Esophagus (tissue), 2 donors: ENCODE measurements around the gene IGLL1. TPM values are rescaled to one million over a fixed set of nuclear protein-coding genes. Genes with fewer than 3 reads are reported as not detected.

Experiments used
- H3K27ac ChIP-seq, 2 donors: one replicate each; pipeline ENCODE4 v1.5.1; 2013; ENCODE audit warnings: low read depth in 2 of 2, mild to moderate bottlenecking in 2 of 2, inconsistent platforms in 1 of 2, low read length in 1 of 2, moderate library complexity in 1 of 2
- H3K27me3 ChIP-seq, 2 donors: one replicate each; pipeline ENCODE4 v1.6.1; 2013; ENCODE audit warnings: low read length in 2 of 2, control low read depth in 1 of 2, mild to moderate bottlenecking in 1 of 2; ENCODE audit not compliant: insufficient read depth in 2 of 2, control insufficient read depth in 1 of 2
- H3K36me3 ChIP-seq, 2 donors: one replicate each; pipeline ENCODE4 v1.6.1; 2013; ENCODE audit warnings: low read length in 1 of 2; ENCODE audit not compliant: control insufficient read depth in 2 of 2, insufficient read depth in 2 of 2
- H3K4me1 ChIP-seq, 2 donors: one replicate each; pipeline ENCODE4 v1.6.1; 2013; ENCODE audit warnings: low read length in 1 of 2; ENCODE audit not compliant: control insufficient read depth in 2 of 2, insufficient read depth in 2 of 2
- H3K4me3 ChIP-seq, 2 donors: one replicate each; pipeline ENCODE4 v1.5.1; 2013; ENCODE audit warnings: low read length in 2 of 2, mild to moderate bottlenecking in 2 of 2, low read depth in 1 of 2, moderate library complexity in 1 of 2
- H3K9me3 ChIP-seq, 2 donors: one replicate each; pipeline ENCODE4 v1.6.1; 2013; ENCODE audit warnings: mild to moderate bottlenecking in 2 of 2, low read depth in 1 of 2, low read length in 1 of 2, moderate library complexity in 1 of 2; ENCODE audit not compliant: control insufficient read depth in 2 of 2, insufficient read depth in 1 of 2
- WGBS, 2 donors: extraction: QIAGEN DNeasy Blood & Tissue Kit; methylation state at CpG; one replicate each; pipeline ENCODE4 v1.1.7; 2013; 5-methylcytosine and 5-hydroxymethylcytosine counted together
- polyA plus RNA-seq, 2 donors: library from polyadenylated mRNA; stranded (reverse); fragments of 200-250 nt; gene quantifications; one replicate each; pipeline ENCODE4 v1.2.3, GENCODE V29; 2013
- donor health status: healthy with polysubstance abuse.
- donor health status: Bipolar disorder and iron deficiency.

The IGLL1 gene
- polyA plus RNA-seq, 2 donors: not detected

GRCh38 chr22:23532731-23533130 is 47.4 kb downstream of the IGLL1 start:
- Histone ChIP-seq H3K4me1 (no peaks in the 10 kb centered on the region), H3K4me3 (no peak overlapping the region), H3K36me3 (no peaks in the 10 kb centered on the region), H3K9me3 (no peaks in the 10 kb centered on the region), H3K27me3 (no peaks in the 10 kb centered on the region), H3K27ac (no peak overlapping the region)
- WGBS, 2 donors: 78 to 79% methylated on average over 5 of the region's 5 CpGs

GRCh38 chr22:23531966-23532705 is 48.0 kb downstream of the IGLL1 start:
- no peaks in the 10 kb centered on the region for H3K4me1 ChIP-seq
- H3K4me3 ChIP-seq: no peak overlapping the region
- no peaks in the 10 kb centered on the region for H3K36me3 ChIP-seq
- H3K27me3 ChIP-seq: no peaks in the 10 kb centered on the region
- WGBS, 2 donors: 79 to 83% methylated on average over 13 of the region's 13 CpGs
- H3K27ac ChIP-seq: no peak overlapping the region
- no peaks in the 10 kb centered on the region for H3K9me3 ChIP-seq

GRCh38 chr22:23531283-23531956 is 48.7 kb downstream of the IGLL1 start:
- WGBS, 2 donors: 88 to 92% methylated on average over 24 of the region's 24 CpGs

GRCh38 chr22:23530766-23531282 is 49.3 kb downstream of the IGLL1 start:
- WGBS, 2 donors: 90 to 95% methylated on average over 7 of the region's 7 CpGs
- Histone ChIP-seq H3K27me3 (no peaks in the 10 kb centered on the region), H3K9me3 (no peaks in the 10 kb centered on the region), H3K36me3 (no peaks in the 10 kb centered on the region), H3K27ac (no peak overlapping the region), H3K4me1 (no peaks in the 10 kb centered on the region), H3K4me3 (no peak overlapping the region)

More at GRCh38 chr22:23531283-23531956, 48.7 kb downstream of the IGLL1 start:
- Histone ChIP-seq H3K4me1 (no peaks in the 10 kb centered on the region), H3K27me3 (no peaks in the 10 kb centered on the region), H3K36me3 (no peaks in the 10 kb centered on the region), H3K4me3 (no peak overlapping the region), H3K27ac (no peak overlapping the region), H3K9me3 (no peaks in the 10 kb centered on the region)

- H3K4me1 ChIP-seq: no peaks in the 10 kb centered on the region
- H3K36me3 ChIP-seq: no peaks in the 10 kb centered on the region
- WGBS, 2 donors: 83 to 85% methylated on average over 2 of the region's 2 CpGs
- no peaks in the 10 kb centered on the region for H3K9me3 ChIP-seq
- no peaks in the 10 kb centered on the region for H3K27me3 ChIP-seq
- no peak overlapping the region for H3K27ac ChIP-seq
- H3K4me3 ChIP-seq: no peak overlapping the region
Measured at GRCh38 chr22:23530106-23530505, 50.0 kb downstream of the IGLL1 start.

- Histone ChIP-seq H3K4me3 (no peak overlapping the region), H3K27me3 (no peaks in the 10 kb centered on the region), H3K4me1 (no peaks in the 10 kb centered on the region), H3K36me3 (no peaks in the 10 kb centered on the region), H3K9me3 (no peaks in the 10 kb centered on the region), H3K27ac (no peak overlapping the region)
- 76 to 81% methylated on average over 12 of the region's 12 CpGs for WGBS, 2 donors
Measured at GRCh38 chr22:23529166-23530103, 50.7 kb downstream of the IGLL1 start.

- H3K4me1 ChIP-seq: no peaks in the 10 kb centered on the region
- H3K9me3 ChIP-seq: no peaks in the 10 kb centered on the region
- no peak overlapping the region for H3K4me3 ChIP-seq
- no peaks in the 10 kb centered on the region for H3K27me3 ChIP-seq
- WGBS, 2 donors: 78 to 87% methylated on average over 19 of the region's 19 CpGs
- H3K36me3 ChIP-seq: no peaks in the 10 kb centered on the region
- H3K27ac ChIP-seq: no peak overlapping the region
Measured at GRCh38 chr22:23527971-23528740, 51.9 kb downstream of the IGLL1 start.

GRCh38 chr22:23526596-23527316 is 53.3 kb downstream of the IGLL1 start:
- no peak overlapping the region for H3K27ac ChIP-seq
- WGBS, 2 donors: 72 to 80% methylated on average over 17 of the region's 17 CpGs
- no peaks in the 10 kb centered on the region for H3K9me3 ChIP-seq
- no peak overlapping the region for H3K4me3 ChIP-seq
- H3K36me3 ChIP-seq: no peaks in the 10 kb centered on the region
- H3K4me1 ChIP-seq: no peaks in the 10 kb centered on the region
- H3K27me3 ChIP-seq: no peaks in the 10 kb centered on the region
